Upper lobe of left lung (tissue), 4 donors: ENCODE data around the gene HPN.

Experiments used
- CTCF ChIP-seq, 6 experiments: fragments of 450-650 bp in 4 of 6; fragments of 200-600 bp in 2 of 6; sonication (generic) in 2 of 6; IDR thresholded peaks; one replicate each; pipeline ENCODE4 v1.5.1; 2016 to 2019; ENCODE audit warnings: antibody characterized with exemption in 6 of 6
- POLR2AphosphoS5 ChIP-seq, 2 donors: sonication (generic); formaldehyde crosslinking; IDR thresholded peaks; one replicate each; pipeline ENCODE4 v1.5.1; 2017; ENCODE audit warnings: antibody characterized with exemption in 2 of 2

DNA sequence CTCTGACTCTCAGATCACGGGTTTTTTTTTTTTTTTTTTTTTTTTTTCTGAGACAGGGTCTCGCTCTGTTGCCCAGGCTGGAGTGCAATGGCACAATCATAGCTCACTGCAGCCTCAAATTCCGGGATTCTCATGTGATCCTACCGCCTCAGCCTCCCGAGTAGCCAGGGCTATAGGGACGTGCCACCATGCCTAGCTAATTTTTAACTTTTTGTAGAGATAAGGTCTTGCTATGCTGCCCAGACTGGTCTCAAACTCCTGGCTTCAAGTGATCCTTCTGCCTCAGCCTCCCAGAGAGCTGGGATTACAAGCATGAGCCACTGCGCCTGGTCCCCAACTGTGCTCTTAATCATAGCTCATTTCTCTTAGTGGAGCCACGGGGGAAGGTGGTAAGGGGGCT lies 46.0 kb upstream of the HPN start:
- TF ChIP-seq CTCF (IDR thresholded peaks at IDR 0.05), result no peak
- no peak for TF ChIP-seq POLR2AphosphoS5 (IDR thresholded peaks at IDR 0.05)
